Measurements from ENCODE around the gene PRG3.
"Not testable (repeated sequence)": the region's sequence is repeated elsewhere in the genome, so short reads cannot be mapped to it uniquely, and the experiment has no call there.

PRG3 gene

DNA sequence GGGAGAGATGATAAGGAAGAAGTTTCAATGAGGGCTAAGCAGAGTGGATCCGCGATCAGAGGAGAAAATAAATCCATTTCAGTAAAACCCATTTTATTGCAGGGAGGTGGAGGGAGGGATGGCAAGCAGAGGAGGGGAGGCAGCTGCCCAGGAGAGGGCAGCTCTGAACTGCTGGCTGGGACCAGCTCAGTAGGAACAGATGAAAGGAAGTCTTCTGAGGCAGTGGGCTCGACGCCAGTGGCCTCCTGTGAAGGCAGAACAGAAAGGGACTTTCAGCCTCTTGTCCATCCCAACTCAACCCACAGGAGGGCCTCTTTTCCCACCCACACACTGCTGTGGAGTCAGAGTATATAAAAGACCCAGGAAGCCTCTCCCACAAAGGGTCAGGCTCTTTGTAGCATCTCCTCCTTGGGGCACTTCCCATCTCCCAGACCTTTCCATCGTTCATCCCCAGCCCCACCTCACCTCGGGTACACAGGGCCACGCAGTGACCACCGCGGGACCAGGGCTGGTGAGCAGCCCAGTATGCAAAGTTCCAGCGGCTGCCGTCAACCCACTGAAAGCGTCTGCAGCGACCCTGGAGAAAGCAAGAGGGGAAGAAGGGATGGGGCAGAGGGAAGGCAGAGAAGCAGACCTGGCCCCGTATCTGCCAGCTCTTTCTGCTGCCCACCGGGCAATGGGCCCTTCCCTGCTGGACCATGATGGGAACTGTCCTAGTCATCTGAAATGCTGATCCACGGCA lies 6.5 kb upstream of the PRG3 start:
- no peak for DNase-seq

DNA sequence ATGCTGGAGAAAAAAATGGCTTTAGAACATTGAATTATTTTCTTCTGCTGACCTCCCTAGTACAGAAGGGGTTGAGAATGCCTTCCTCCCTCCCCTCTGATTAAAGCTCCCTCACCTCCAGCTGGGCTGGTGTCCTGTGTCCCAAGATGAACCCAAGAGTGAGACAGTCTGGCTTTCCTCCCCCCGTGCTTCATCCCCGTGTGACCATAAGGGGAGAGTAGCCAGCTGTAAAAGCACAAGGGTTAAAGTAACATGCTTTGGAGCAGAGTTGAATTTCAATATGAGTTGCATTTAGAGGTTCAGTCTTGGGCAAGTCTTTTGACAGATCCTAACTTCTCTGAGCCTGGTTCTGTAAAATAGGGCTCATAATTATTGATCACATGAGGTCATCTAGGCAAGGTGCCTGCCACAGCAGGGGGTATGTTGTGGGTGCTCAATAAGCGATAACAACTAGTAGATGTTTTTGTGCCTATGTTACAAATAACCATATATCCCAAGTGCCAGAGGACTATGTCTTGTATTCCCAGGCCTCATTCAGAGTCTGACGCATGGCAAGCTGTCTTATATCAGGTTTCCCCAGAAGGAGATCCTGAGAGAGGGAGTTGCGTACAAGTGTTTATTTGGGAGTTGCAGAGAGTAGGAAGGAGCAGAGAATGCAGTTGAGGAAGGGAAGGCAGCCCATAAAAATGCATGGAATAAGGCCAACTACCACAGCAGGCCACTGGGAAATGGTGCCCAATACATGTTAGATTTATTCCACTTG lies 5.4 kb upstream of the PRG3 start:
- DNase-seq, result no peak

DNA sequence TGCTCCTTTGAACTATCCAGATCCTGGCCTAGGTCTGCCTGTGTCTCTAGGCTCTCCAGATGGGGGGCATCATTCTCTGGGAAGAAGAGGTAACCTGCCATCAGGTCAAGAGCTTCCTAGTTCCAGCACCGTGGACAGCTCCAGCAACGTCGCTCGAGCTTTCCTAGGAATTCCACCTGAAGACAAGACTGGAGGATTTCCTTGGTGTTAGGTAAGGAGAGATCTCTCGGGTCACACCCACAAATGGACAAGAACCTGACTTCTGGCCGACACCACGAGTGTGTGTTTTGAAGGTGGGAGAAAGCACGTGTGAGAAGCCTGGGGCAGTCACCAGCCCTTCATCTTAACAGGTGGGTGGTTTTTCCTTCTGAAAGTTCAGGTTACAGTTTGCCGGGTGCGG lies 1.2 kb downstream of the PRG3 start:
- DNase-seq, result no peak

DNA sequence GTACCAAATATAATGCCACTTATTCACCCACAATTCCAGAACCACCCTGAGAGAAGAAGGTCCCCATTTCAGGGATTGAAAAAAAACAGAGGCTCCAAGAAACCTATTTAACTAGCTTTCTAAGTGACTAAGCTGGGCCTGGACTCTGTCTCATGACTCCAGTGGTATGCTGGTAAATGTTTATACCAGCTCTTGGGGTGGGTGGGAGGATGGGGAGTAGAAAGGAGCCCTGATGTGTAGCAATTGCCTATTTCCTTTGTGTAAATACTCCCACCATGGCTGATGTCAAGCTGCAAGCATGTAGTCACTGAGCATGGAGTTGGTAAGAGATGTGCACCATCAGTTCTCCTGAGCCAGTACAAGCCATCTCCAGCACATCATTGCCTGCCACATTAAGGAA lies 2.8 kb downstream of the PRG3 start:
- no peak for DNase-seq

DNA sequence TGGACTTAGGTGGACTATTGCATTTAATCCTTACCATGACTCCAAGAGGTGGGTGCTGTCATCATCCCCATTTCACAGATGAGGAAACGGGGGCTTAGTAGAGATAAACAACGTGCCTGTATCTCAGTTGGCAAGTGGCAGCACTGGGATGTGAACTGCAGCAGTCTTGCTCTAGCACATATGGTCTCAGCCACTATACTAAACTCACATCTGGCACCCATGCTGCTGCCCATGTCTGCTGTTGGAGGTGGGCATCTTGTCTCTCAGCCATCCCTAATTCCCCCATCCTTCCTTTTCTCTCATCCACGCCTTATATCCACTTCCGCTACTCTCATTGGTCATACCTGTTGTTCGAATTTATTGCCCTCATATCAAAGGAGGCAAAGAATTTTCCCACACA lies 3.8 kb downstream of the PRG3 start:
- no peak for DNase-seq

DNA sequence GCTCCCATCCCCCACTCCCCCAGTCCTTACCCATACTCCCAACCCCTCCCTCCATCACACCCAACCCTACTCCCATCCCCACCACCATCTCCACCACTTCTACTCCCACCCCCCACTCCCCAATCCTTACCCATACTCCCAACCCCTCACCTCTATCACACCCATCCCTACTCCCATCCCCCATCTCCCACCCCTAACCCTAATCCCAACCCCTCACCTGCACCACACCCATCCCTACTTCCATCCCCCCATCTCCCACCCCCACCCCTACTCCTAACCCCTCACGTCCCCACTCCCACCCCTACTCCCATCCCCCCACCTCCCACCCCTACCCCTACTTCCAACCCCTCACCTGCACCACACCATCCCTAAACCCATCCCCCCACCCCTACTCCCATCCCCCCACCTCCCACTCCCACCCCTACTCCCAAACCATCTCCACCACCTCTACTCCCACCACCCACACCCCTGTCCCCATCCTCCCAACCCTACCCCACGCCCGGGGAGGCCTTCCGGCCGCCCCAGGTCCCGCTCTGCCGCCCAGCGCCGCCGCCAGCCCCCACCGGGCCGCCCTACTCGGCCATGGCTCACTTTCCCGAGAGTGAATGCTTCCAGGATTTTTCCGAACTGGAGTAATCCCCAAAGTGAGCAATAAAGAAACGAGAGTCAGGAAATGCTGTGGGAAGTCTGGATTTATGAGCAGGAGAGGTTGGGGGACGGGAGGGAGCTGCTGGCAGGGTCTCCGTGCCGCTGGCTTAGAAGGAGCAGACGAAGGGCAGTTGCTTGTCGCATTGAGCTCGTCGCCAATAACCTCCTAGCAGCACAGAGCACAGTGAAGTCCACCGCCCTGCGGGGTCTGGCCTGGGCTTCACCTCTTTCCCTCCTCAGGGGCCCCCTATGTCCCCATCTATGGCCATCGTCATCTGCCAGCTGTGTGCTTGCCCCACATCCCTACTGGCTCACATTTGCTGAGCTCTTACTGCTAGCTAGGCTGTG lies 4.6 kb downstream of the PRG3 start:
- DNase-seq, result no peak

DNA sequence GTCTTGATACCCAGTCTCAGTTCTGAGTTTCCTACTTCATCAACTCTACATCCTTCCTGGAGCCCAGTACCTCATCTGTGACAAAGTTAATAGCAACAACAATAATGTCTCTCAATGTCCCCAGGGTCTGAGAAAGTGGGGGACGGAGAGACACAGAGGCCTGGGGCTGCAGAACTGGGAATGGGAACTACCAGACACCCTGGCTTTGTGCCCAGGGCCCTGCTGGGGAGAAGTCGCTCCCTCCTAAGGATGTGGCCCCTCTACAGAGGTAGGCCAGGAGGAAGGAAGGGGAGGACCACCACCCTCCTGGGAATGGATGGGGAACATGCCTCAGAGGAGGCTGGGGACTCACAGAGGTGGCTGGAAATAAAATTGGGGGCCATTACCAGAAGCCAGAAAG lies 5.5 kb downstream of the PRG3 start:
- DNase-seq, result no peak

DNA sequence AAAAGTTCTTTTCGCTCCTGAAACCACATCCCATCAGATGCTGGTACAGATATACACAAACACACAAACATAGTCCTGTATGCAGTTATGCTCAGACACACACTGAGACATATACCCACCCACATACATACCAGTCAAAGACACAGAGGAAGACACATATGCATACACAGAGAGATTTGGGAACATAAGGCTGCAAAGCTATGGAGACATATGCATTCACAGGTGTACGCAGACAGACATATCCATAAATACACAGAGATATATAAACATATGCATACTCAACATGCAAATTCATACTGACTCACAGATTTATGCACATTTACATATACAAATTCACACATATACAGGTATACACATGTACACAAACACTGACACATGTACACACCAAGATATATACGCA lies 6.0 kb downstream of the PRG3 start:
- DNase-seq, result no peak

DNA sequence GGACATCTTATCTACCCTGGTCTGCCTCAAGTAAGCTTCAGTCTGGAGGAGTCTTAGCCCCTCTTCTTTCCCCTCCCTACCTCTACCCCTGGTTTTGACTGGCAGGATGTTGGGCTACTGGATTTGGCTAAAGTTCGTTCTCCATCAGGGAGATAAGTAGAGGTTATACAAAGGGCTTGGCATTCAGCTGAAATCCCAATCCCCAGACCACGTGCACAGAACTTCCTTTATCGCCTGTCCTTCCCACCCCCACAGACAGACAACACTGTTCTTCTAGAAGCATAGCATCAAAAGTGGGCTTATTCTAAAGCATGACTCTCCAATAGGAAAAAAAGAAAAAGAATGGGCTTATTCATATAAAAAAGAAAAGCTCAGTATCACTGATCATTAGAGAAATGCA lies 7.8 kb downstream of the PRG3 start:
- DNase-seq, result no peak

DNA sequence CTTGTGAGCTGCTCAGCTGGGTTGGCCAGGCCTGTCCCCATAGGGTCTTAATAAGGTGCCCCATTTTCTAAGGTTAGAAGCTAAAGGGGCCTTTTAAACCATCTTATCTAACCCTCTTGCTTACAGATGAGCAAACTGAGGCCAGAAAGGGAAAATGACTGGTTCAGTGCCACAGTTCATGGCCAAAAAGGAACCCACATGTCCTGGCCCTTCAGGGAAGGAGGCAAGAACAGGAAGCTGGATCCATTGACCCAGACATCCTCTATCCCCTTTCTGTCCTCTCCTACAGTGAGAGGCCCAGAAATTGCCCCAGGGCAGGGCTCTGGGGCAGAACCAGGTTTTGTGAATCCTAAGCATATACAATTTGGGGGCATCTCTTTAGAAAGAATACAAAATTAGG lies 10.0 kb downstream of the PRG3 start:
- DNase-seq, result no peak

DNA sequence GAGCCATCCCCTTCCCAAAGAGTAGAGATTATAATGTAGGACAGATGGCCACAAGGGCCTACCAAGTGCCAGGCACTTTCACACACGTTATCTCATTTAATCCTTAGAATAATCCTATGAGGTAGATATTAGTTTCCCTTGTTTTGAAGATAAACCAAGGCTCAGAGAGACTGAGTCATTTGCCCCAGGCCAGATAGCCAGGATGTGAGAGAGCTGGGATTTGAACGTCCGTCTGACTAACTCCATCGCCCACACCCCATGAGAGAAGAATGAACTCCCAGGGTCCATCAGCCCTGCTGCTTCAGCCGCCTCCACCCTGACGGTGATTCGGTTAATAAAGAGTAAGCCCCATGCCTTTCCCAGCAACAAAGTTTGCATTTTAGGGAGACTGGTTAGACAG lies 10.7 kb downstream of the PRG3 start:
- DNase-seq, result no peak

DNA sequence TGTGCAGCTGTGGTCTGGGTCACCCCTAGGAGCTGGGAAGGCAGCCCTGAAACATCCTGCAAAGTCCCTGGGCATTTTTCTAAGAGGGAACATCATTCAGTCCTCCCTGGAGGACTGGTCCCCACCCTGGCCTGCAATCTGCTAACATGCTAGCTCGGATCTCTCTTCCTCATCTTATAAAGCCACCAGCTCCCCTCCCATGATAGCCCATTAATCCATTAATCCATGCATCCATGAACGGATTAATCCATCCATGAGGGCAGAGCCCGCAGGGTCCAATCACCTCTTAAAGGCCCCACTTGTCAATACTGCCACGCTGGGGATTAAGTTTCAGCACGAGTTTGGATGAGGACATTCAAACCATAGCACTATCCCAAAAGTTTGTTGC lies 12.1 kb downstream of the PRG3 start:
- no peak for DNase-seq

DNA sequence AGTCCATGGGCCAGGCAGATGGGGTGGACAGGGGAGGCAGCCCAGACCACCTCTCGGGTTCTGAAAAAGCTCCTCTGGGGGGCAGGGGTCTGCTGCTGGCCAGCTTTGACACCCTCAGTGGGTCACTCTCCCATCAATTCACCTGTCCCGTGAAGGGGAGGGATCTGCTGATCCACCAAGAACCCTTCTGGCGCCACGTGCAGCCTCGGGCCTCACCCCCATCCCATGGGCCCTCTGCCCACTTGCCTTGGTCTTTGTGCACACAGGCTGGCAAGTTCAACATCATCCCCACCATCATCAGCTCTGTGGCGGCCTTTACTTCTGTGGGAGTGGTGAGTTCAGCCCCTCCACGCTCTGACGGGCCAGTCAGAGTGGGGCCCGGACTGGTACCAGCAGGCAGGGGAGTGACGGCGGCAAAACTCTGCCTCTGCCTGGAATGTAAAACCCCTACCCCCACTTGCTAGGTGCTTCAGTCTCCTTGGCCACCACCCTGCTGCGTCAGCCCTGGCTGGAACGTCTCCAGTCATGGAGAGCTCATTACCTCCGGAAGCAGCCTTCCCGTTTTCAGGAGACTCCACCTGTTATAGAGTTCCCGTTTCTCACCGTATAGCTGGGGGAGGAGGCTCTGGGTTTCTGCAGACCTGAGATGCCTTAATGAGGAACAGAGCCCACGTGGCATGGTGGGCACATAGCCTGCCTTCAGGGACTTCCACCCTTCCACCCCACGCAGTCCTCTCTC lies 12.7 kb downstream of the PRG3 start:
- DNase-seq, result no peak

DNA sequence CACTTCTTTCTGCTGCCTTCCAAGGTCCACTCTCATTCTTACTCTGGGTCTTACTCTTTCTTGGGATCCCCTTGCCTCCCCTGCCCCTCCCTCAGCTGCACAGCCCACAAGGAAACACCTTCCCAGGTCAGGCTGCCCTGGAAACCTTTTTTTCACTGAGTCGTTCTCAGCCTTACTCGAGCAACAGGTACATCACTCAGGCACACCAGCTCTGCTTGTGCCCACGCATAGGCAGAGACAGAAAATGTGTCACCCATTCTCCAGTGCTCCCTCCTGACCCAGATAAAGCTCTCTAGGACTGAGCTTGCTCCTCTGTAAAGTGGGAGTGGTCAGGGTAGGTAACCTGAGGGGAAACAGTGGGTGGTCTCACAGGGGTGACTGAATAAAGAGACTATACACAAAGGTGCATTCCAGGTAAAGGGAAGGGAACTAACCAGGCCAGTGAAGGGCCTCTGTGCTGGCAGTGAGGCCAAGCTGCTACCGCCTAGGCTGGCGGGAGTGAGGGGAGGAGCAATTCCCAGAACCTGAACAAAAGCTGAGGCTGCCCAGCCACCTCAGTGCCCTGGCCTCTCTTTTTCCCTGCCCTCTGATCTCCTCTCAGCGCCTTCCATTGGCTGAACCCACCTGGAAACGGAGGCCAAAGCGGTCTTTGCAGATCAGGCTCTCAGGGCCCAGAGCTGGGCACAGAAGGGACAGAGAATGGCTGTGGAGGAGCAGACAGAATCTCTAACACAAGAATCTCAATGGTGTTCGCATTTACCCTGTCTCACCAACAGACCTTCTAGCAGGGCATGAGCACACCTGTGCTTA lies 15.9 kb downstream of the PRG3 start:
- no peak for DNase-seq

DNA sequence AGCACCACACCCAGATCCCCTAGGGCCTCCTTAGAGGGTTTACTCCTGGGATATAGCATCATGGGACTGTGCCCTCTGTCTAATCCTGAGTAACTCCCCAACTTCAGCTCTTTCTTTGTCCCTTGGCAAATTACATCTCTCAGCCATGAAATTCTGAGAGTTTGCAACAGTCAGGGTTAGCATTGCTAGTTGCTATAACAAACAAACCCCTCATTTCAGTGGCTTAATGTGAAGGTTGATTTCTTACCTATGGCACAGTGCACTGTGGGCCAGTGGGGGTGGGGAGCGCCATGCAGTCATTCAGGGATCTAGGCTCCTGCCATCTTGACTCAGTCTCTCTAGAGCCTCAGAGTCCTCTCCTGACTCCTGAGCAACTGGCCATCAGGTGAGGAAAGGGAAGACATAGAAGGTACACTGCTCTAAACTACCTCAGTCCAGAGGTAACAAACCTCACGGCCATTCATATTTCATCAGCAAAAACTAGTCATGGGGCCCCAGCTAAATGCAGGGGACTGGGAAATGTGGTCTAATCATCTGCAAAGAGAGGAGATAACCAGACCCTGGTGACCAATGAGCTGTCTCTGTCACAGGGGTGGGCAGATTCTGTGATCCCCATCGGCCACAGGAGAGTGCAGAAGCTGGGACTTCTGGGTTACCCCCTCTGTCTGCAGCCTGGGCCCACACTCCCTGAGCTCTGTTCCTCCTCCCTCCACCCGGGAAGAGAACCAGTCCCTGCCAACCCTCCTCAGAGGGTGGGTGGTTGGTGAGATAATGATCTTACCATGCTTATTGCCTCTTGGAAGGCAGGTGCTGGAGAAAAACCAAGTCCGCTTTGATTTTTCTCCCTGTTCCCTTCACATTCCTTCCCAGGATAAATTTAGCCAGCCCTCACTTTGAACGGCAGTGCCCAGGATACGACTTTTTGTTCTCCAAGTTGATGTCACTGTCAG lies 17.5 kb downstream of the PRG3 start:
- DNase-seq, result no peak

DNA sequence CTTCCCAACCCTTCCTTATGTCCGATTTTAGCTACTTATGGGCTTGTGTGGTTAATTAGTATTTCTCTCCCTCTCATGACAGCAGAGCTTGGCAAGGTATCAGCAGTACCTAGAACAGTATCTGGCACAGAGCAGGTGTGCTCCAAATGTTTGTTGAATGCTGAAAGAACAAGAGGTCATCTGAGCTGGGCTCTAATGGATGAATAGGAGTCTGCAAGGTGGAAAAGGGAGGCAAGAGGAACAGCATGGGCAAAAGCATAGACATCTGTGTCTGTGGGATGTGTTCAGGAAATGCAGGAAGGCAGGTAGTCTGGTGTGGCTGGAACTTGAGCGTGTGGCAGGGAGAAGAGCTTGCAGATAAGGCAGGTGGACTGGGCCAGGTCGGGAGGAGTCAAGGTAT lies 19.0 kb downstream of the PRG3 start:
- no peak for DNase-seq

DNA sequence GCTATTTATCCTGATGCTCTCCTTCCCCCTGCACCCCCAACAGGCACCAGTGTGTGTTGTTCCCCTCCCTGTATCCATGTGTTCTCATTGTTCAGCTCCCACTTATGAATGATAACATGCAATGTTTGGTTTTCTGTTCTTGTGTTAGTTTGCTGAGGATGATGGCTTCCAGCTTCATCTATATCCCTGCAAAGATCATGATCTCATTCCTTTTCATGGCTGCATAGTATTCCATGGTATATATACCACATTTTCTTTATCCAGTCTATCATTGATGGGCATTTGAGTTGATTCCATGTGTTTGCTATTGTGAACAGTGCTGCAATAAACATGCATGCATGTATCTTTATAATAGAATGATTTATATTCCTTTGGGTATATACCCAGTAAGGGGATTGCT lies 19.5 kb downstream of the PRG3 start:
- DNase-seq, result not testable (repeated sequence)

DNA sequence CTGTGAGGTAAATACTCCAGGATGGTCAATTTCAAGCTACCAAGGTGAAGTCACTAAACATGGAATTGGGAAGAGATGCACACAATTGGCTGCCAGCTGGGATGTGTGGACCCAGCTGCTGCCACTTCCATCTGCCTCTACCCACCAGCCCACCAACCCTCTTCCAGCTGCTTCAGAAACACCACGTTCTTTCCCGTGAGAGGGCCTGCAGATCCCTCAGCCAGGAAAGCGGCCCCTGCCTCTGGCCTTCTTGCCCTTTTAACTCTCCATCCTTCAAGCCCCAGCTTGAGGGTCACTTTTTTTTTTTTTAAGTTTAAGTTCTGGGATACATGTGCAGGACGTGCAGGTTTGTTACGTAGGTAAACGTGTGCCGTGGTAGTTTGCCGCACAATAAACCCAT lies 20.0 kb downstream of the PRG3 start:
- DNase-seq, result no peak

DNA sequence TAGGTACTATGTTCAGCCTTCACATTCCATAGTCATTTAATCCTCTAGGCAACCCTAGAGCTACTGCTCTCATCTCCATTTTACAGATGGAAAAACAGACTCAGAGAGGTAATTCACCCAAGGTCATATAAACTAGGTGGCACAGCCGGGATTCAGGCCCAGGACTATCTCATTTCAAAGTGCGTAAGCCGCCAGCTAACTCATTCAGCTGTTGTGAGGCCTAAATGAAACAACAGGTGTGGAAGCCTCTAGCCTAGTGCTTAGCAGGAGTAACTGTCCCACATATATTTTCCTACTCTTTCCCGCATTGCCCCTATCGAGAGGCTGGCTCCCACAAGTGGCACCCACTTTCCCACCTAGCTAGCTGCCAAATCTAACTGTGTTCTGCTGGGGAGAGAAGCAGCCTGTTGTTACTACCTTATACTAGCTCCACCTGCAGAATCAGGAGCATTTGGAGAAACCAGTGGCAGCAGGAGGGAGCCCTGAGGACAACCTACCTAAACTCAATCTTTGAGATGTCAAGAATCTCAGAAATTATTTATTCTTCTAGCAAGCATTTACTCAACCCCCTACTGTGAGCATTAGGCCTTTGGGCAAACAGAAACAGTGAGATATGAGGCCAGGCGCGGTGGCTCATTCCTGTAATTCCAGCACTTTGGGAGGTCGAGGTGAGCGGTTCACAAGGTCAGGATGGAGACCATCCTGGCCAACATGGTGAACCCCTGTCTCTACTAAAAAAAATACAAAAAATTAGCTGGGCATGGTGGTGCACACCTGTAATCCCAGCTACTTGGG lies 20.9 kb downstream of the PRG3 start:
- DNase-seq, result no peak

DNA sequence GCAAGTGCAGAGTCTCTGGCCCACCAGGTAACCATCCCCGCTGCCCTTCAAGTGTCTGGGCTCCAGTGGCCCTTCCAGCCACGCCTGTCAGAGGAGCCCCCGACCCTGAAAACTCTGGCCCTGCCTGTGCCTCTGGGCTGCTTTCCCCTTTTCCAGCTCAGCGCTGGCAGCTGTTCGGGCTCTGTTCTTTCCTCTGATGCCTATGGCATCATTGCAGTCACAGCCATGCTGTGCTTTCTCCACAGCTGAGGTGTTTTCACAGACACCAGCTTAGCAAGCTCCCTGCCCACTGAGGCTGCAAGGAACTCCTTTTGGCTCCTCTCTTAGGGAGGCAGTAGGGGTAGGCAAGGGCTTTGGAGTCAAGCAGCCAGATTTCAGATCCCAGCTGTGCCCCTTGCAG lies 21.6 kb downstream of the PRG3 start:
- DNase-seq, result no peak

All from activated gamma-delta T cell treated with Interleukin-2 at 50 U/mL for 16 hours (primary cell).